GM19324 (cell line): ENCODE data around the gene SUMO4.

Source experiments
- ATAC-seq: cut with Tn5 transposase; IDR thresholded peaks from one replicate; pipeline ENCODE4 v1.9.1; 2021; ENCODE audit warnings: mild to moderate bottlenecking, moderate library complexity; ENCODE audit not compliant: unreplicated experiment, low FRiP score

Gene SUMO4

GRCh38 chr6:149449831-149450678, 50.0 kb downstream of the SUMO4 start:
- ATAC-seq: no peak
